HFF-Myc (cell line): ENCODE results near the gene APC2.

Experiments
- DNase-seq: peaks from one replicate; pipeline ENCODE4 v3.0.0-alpha.2; 2011; ENCODE audit warnings: low read depth; ENCODE audit errors: extremely low read depth
- H3K4me3 ChIP-seq: replicated peaks from 2 replicates; pipeline ENCODE4 v1.5.1; 2011; ENCODE audit warnings: low read depth, mild to moderate bottlenecking, control low read depth, low read length
- TF ChIP-seq, protein P1 (sequence below): IDR thresholded peaks from 2 replicates; pipeline ENCODE4 v1.5.1; 2012; ENCODE audit warnings: mild to moderate bottlenecking, low read depth, low read length, control low read depth; ENCODE audit errors: missing control alignments

The APC2 gene

GRCh38 chr19:1465191-1466016 lies 15.5 kb downstream of the APC2 start:
- DNase-seq, result no peak
- H3K4me3 ChIP-seq, result no peak overlapping the region
- TF ChIP-seq, protein P1, sequence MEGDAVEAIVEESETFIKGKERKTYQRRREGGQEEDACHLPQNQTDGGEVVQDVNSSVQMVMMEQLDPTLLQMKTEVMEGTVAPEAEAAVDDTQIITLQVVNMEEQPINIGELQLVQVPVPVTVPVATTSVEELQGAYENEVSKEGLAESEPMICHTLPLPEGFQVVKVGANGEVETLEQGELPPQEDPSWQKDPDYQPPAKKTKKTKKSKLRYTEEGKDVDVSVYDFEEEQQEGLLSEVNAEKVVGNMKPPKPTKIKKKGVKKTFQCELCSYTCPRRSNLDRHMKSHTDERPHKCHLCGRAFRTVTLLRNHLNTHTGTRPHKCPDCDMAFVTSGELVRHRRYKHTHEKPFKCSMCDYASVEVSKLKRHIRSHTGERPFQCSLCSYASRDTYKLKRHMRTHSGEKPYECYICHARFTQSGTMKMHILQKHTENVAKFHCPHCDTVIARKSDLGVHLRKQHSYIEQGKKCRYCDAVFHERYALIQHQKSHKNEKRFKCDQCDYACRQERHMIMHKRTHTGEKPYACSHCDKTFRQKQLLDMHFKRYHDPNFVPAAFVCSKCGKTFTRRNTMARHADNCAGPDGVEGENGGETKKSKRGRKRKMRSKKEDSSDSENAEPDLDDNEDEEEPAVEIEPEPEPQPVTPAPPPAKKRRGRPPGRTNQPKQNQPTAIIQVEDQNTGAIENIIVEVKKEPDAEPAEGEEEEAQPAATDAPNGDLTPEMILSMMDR, result peak; percentile 36

GRCh38 chr19:1466018-1466460 lies 16.1 kb downstream of the APC2 start:
- no peak for DNase-seq
- H3K4me3 ChIP-seq, result no peak overlapping the region
- TF ChIP-seq, protein P1, result no peak

GRCh38 chr19:1466461-1467214 lies 16.7 kb downstream of the APC2 start:
- TF ChIP-seq, protein P1, result no peak
- no peak overlapping the region for H3K4me3 ChIP-seq

GRCh38 chr19:1467215-1467489 lies 17.2 kb downstream of the APC2 start:
- TF ChIP-seq, protein P1, result no peak
- DNase-seq, result no peak
- H3K4me3 ChIP-seq, result no peak overlapping the region

More at GRCh38 chr19:1466461-1467214, 16.7 kb downstream of the APC2 start:
- no peak for DNase-seq

GRCh38 chr19:1467490-1468273 lies 17.8 kb downstream of the APC2 start:
- TF ChIP-seq, protein P1, result no peak
- H3K4me3 ChIP-seq, result no peak overlapping the region
- no peak for DNase-seq

DNA sequence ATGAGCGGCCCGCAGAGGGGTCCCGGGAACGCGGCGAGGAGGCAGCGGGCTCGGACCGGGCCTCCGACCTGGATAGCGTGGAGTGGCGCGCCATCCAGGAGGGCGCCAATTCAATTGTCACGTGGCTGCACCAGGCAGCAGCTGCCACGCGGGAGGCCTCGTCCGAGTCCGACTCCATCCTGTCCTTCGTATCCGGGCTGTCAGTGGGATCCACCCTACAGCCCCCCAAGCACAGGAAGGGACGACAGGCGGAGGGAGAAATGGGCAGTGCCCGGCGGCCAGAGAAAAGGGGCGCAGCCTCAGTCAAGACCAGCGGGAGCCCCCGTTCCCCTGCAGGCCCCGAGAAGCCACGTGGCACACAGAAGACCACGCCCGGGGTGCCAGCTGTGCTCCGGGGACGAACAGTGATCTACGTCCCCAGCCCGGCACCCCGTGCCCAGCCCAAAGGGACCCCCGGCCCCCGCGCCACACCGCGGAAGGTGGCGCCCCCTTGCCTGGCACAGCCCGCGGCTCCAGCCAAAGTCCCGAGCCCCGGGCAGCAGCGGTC lies 18.4 kb downstream of the APC2 start:
- TF ChIP-seq, protein P1, result no peak
- DNase-seq, result no peak
- no peak overlapping the region for H3K4me3 ChIP-seq
